K562 (cell line): ENCODE measurements around the gene SPEG. TPM values are rescaled to one million over a fixed set of nuclear protein-coding genes. Genes with fewer than 3 reads are reported as not detected.

Experiments used
- CBX2 ChIP-seq: fragments of 200-600 bp; sonication (generic); IDR thresholded peaks from one replicate; pipeline ENCODE4 v1.6.1; 2012; ENCODE audit warnings: mild to moderate bottlenecking, low read length, inconsistent platforms; ENCODE audit not compliant: insufficient read depth, poor library complexity, severe bottlenecking
- E2F6 ChIP-seq, 2 experiments: IDR thresholded peaks; 2 replicates each; pipeline ENCODE4 v1.6.1; 2011; ENCODE audit warnings: borderline replicate concordance in 1 of 2, control low read depth in 1 of 2, low read depth in 1 of 2, low read length in 1 of 2, mild to moderate bottlenecking in 1 of 2, mixed read lengths in 1 of 2, moderate library complexity in 1 of 2; ENCODE audit not compliant: insufficient read depth in 1 of 2, insufficient read length in 1 of 2, poor library complexity in 1 of 2, severe bottlenecking in 1 of 2; ENCODE audit errors: extremely low read depth in 1 of 2
- ETS1 ChIP-seq: conservative IDR thresholded peaks from 2 replicates; pipeline ENCODE4 v1.6.1; 2011; ENCODE audit warnings: low read depth, mild to moderate bottlenecking, low read length; ENCODE audit not compliant: control insufficient read depth
- ETS2 ChIP-seq: IDR thresholded peaks from 2 replicates; pipeline ENCODE4 v1.6.1; 2016; ENCODE audit warnings: borderline replicate concordance, missing genetic modification characterization, mild to moderate bottlenecking, moderate library complexity, missing compliant biosample characterization; ENCODE audit not compliant: poor library complexity, severe bottlenecking
- ETV1 ChIP-seq: fragments of 450-650 bp; conservative IDR thresholded peaks from 2 replicates; pipeline ENCODE4 v1.6.1; 2016; ENCODE audit warnings: missing genetic modification characterization, control low read depth, low read depth, missing compliant biosample characterization
- FOXP1 ChIP-seq: sonication (generic); formaldehyde crosslinking; IDR thresholded peaks from 2 replicates; pipeline ENCODE4 v1.8.0; 2022; ENCODE audit warnings: mild to moderate bottlenecking, missing genetic modification reagents
- GABPA ChIP-seq: fragments of 200-800 bp; sonication (Bioruptor generic); conservative IDR thresholded peaks from 2 replicates; pipeline ENCODE4 v1.6.1; 2016; ENCODE audit warnings: low read depth, missing genetic modification characterization, missing compliant biosample characterization
- KAT7 ChIP-seq: sonication (generic); formaldehyde crosslinking; IDR thresholded peaks from 2 replicates; pipeline ENCODE4 v1.8.0; 2022; ENCODE audit warnings: missing genetic modification reagents, mild to moderate bottlenecking, borderline replicate concordance
- MAFG ChIP-seq: fragments of 450-650 bp; conservative IDR thresholded peaks from 2 replicates; pipeline ENCODE4 v1.6.1; 2016; ENCODE audit warnings: missing genetic modification characterization, missing compliant biosample characterization
- PURB ChIP-seq: sonication (generic); formaldehyde crosslinking; IDR thresholded peaks from 2 replicates; pipeline ENCODE4 v1.9.0; 2021; ENCODE audit warnings: low read depth, mild to moderate bottlenecking, missing genetic modification reagents
- SAP30 ChIP-seq: fragments of 200-600 bp; sonication (generic); IDR thresholded peaks from 2 replicates; pipeline ENCODE4 v1.6.1; 2012; ENCODE audit warnings: borderline replicate concordance, low read depth, mild to moderate bottlenecking, moderate library complexity, low read length, control low read depth, inconsistent platforms; ENCODE audit not compliant: insufficient read depth, poor library complexity, severe bottlenecking
- SREBF1 ChIP-seq: fragments of 150-350 bp; IDR thresholded peaks from 2 replicates; pipeline ENCODE4 v1.6.1; 2014; ENCODE audit warnings: antibody characterized with exemption, low read depth, low read length, borderline replicate concordance
- SRSF9 ChIP-seq: fragments of 200-400 bp; formaldehyde crosslinking; IDR thresholded peaks from 2 replicates; pipeline ENCODE4 v1.6.1; 2017; ENCODE audit warnings: low read depth, low read length, borderline replicate concordance
- YY1 ChIP-seq, 3 experiments: IDR thresholded peaks; 2 replicates each; pipeline ENCODE4 v1.6.1; 2011; ENCODE audit warnings: low read length in 2 of 3, mild to moderate bottlenecking in 2 of 3, moderate library complexity in 2 of 3, borderline replicate concordance in 1 of 3, control low read depth in 1 of 3, low read depth in 1 of 3; ENCODE audit not compliant: insufficient read depth in 3 of 3, insufficient replicate concordance in 2 of 3, control insufficient read depth in 1 of 3, insufficient read length in 1 of 3; ENCODE audit errors: extremely low read depth in 1 of 3
- polyA plus RNA-seq, 8 experiments: library from polyadenylated mRNA; depleted of rRNA in 4 of 8; stranded (reverse) in 5 of 8; unstranded in 3 of 8; fragments of >200 nt; fragmentation: Nextera tagmentation in 2 of 8; fragmentation: Illumina TruSeq in 1 of 8; extraction: Ambion mirVana in 2 of 8; extraction: Trizol in 1 of 8; gene quantifications; 2 replicates each; pipeline versions ENCODE4 v1.2.1 to v1.2.3, GENCODE V29; 2011 to 2014; ENCODE audit warnings: inconsistent platforms in 1 of 8, missing spikeins in 1 of 8
- total RNA-seq, 7 experiments: library from RNA; depleted of rRNA in 6 of 7; stranded (reverse); fragments of >200 nt in 6 of 7; fragmentation: Illumina TruSeq in 2 of 7; extraction: Trizol in 2 of 7; gene quantifications; 2 replicates each; pipeline versions ENCODE4 v1.2.1 to v1.2.3, GENCODE V29; 2011 to 2021; ENCODE audit warnings: low replicate concordance in 1 of 7
- TF ChIP-seq, protein P1 (sequence below): fragments of 450-650 bp; IDR thresholded peaks from 2 replicates; pipeline ENCODE4 v1.6.1; 2016; ENCODE audit warnings: borderline replicate concordance
- TF ChIP-seq, protein P2 (sequence below), 2 experiments: fragments of 450-650 bp; IDR thresholded peaks; 2 replicates each; pipeline ENCODE4 v1.6.1; 2016
- TF ChIP-seq, protein P3 (sequence below): sonication (generic); IDR thresholded peaks from 2 replicates; pipeline ENCODE4 v1.6.1; 2016

The SPEG gene
- total and polyA plus RNA-seq, 9 of the 15 experiments (the other 6 are each of a cell fraction or from before 2014, with no cell fraction given), result 0.49 to 8.7 (median 3.0) TPM

- TF ChIP-seq ETS2, result no peak
- TF ChIP-seq ETS1, result no peak
- peak in 1 of 3 experiments; percentile 6 for TF ChIP-seq YY1 (IDR thresholded peaks at IDR 0.05; ENCODE audit: borderline replicate concordance in 1 of 3, control insufficient read depth in 1 of 3, extremely low read depth in 1 of 3, insufficient read depth in 3 of 3, insufficient read length in 1 of 3, insufficient replicate concordance in 2 of 3, low read depth in 1 of 3, low read length in 2 of 3)
- no peak for TF ChIP-seq SAP30
- no peak for TF ChIP-seq FOXP1 (CRISPR knock-in tag)
- no peak for TF ChIP-seq SREBF1
- TF ChIP-seq CBX2, result no peak
- no peak for TF ChIP-seq SRSF9
- no peak for TF ChIP-seq ETV1 (tag)
- TF ChIP-seq GABPA (tag), result no peak
- no peak for TF ChIP-seq MAFG (tag)
- TF ChIP-seq, protein P1, sequence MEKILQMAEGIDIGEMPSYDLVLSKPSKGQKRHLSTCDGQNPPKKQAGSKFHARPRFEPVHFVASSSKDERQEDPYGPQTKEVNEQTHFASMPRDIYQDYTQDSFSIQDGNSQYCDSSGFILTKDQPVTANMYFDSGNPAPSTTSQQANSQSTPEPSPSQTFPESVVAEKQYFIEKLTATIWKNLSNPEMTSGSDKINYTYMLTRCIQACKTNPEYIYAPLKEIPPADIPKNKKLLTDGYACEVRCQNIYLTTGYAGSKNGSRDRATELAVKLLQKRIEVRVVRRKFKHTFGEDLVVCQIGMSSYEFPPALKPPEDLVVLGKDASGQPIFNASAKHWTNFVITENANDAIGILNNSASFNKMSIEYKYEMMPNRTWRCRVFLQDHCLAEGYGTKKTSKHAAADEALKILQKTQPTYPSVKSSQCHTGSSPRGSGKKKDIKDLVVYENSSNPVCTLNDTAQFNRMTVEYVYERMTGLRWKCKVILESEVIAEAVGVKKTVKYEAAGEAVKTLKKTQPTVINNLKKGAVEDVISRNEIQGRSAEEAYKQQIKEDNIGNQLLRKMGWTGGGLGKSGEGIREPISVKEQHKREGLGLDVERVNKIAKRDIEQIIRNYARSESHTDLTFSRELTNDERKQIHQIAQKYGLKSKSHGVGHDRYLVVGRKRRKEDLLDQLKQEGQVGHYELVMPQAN, result no peak
- TF ChIP-seq, protein P2, sequence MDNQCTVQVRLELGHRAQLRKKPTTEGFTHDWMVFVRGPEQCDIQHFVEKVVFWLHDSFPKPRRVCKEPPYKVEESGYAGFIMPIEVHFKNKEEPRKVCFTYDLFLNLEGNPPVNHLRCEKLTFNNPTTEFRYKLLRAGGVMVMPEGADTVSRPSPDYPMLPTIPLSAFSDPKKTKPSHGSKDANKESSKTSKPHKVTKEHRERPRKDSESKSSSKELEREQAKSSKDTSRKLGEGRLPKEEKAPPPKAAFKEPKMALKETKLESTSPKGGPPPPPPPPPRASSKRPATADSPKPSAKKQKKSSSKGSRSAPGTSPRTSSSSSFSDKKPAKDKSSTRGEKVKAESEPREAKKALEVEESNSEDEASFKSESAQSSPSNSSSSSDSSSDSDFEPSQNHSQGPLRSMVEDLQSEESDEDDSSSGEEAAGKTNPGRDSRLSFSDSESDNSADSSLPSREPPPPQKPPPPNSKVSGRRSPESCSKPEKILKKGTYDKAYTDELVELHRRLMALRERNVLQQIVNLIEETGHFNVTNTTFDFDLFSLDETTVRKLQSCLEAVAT (IDR thresholded peaks at IDR 0.05), result no peak
- TF ChIP-seq E2F6 (IDR thresholded peaks at IDR 0.05; ENCODE audit: borderline replicate concordance in 1 of 2, extremely low read depth in 1 of 2, insufficient read depth in 1 of 2, insufficient read length in 1 of 2, low read depth in 1 of 2, low read length in 1 of 2, poor library complexity in 1 of 2, severe bottlenecking in 1 of 2), result peak in 1 of 2 experiments; percentile 77
- TF ChIP-seq, protein P3, sequence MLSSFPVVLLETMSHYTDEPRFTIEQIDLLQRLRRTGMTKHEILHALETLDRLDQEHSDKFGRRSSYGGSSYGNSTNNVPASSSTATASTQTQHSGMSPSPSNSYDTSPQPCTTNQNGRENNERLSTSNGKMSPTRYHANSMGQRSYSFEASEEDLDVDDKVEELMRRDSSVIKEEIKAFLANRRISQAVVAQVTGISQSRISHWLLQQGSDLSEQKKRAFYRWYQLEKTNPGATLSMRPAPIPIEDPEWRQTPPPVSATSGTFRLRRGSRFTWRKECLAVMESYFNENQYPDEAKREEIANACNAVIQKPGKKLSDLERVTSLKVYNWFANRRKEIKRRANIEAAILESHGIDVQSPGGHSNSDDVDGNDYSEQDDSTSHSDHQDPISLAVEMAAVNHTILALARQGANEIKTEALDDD, result no peak
- TF ChIP-seq PURB, result no peak
- 0 out of 2 replicates have a peak, but pooled peaks have one; percentile 41 for TF ChIP-seq KAT7 (CRISPR knock-in tag)
Measured at GRCh38 chr2:219441451-219442255, 7.0 kb downstream of the SPEG start (continued).
